ENCODE measurements around the gene ACOT13.

DNA sequence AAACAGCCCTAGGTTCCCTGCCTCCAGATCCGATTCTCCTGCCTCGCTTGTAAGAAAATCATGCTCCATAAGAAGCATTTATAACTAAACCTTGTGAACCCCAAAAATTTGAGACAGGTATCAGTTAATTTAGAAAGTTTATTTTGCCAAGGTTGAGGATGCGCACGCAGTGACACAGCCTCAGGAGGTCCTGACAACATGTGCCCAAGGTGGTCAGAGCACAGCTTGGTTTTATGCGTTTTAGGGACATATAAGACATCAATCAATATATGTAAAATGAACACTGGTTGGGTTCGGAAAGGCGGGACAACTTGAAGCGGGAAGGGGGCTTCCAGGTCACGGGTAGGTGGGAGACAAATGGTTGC lies 2.1 kb downstream of the ACOT13 start:
- TF ChIP-seq, protein P1, sequence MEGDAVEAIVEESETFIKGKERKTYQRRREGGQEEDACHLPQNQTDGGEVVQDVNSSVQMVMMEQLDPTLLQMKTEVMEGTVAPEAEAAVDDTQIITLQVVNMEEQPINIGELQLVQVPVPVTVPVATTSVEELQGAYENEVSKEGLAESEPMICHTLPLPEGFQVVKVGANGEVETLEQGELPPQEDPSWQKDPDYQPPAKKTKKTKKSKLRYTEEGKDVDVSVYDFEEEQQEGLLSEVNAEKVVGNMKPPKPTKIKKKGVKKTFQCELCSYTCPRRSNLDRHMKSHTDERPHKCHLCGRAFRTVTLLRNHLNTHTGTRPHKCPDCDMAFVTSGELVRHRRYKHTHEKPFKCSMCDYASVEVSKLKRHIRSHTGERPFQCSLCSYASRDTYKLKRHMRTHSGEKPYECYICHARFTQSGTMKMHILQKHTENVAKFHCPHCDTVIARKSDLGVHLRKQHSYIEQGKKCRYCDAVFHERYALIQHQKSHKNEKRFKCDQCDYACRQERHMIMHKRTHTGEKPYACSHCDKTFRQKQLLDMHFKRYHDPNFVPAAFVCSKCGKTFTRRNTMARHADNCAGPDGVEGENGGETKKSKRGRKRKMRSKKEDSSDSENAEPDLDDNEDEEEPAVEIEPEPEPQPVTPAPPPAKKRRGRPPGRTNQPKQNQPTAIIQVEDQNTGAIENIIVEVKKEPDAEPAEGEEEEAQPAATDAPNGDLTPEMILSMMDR (IDR thresholded peaks at IDR 0.05): no peak
- TF ChIP-seq POLR2AphosphoS5 (IDR thresholded peaks at IDR 0.05) (no peak), EP300 (IDR thresholded peaks at IDR 0.05; ENCODE audit: low read depth) (no peak)
